HepG2 (cell line): Measurements from ENCODE around the gene TMEM258. TPM values are rescaled to one million over a fixed set of nuclear protein-coding genes. Genes with fewer than 3 reads are reported as not detected.

Source experiments
- ARNTL ChIP-seq: sonication (generic); formaldehyde crosslinking; IDR thresholded peaks from 2 replicates; pipeline ENCODE4 v1.4.0; 2020; ENCODE audit warnings: mild to moderate bottlenecking, missing genetic modification reagents
- DDIT3 ChIP-seq: sonication (generic); formaldehyde crosslinking; IDR thresholded peaks from 2 replicates; pipeline ENCODE4 v1.4.0; 2020; ENCODE audit warnings: mild to moderate bottlenecking, missing genetic modification reagents
- DNMT1 ChIP-seq: sonication (generic); formaldehyde crosslinking; IDR thresholded peaks from 2 replicates; pipeline ENCODE4 v1.5.1; 2020; ENCODE audit warnings: mild to moderate bottlenecking, missing genetic modification reagents
- EP300 ChIP-seq, 3 experiments: sonication (generic) in 1 of 3; formaldehyde crosslinking in 1 of 3; IDR thresholded peaks; 2 replicates each; pipeline versions ENCODE4 v1.5.1 to v1.6.1; 2011 to 2020; ENCODE audit warnings: low read depth in 2 of 3, low read length in 2 of 3, borderline replicate concordance in 1 of 3, improper control_type of control experiment in 1 of 3, mild to moderate bottlenecking in 1 of 3, missing genetic modification reagents in 1 of 3, moderate library complexity in 1 of 3
- IRF2 ChIP-seq: IDR thresholded peaks from 2 replicates; pipeline ENCODE4 v1.6.1; 2018; ENCODE audit warnings: missing genetic modification reagents, missing compliant biosample characterization
- KAT2B ChIP-seq: fragments of 150-350 bp; IDR thresholded peaks from 2 replicates; pipeline ENCODE4 v1.6.1; 2014; ENCODE audit warnings: low read depth, low read length, borderline replicate concordance
- MED1 ChIP-seq: sonication (generic); formaldehyde crosslinking; IDR thresholded peaks from 2 replicates; pipeline ENCODE4 v1.4.0; 2020; ENCODE audit warnings: missing genetic modification reagents
- NFKB2 ChIP-seq: sonication (generic); formaldehyde crosslinking; IDR thresholded peaks from 2 replicates; pipeline ENCODE4 v1.4.0; 2020; ENCODE audit warnings: missing genetic modification reagents, borderline replicate concordance
- NFYC ChIP-seq: IDR thresholded peaks from 2 replicates; pipeline ENCODE4 v1.6.1; 2016; ENCODE audit warnings: missing genetic modification reagents, missing compliant biosample characterization
- PPARG ChIP-seq: conservative IDR thresholded peaks from 2 replicates; pipeline ENCODE4 v1.6.1; 2016; ENCODE audit warnings: missing biosample characterization, missing genetic modification reagents
- SALL1 ChIP-seq: sonication (generic); formaldehyde crosslinking; IDR thresholded peaks from 2 replicates; pipeline ENCODE4 v1.8.0; 2022; ENCODE audit warnings: mild to moderate bottlenecking, missing genetic modification reagents
- SP1 ChIP-seq, 2 experiments: fragments of 450-650 bp in 1 of 2; sonication (generic) in 1 of 2; formaldehyde crosslinking in 1 of 2; IDR thresholded peaks; 2 replicates each; pipeline versions ENCODE4 v1.4.0 to v1.6.1; 2016 to 2020; ENCODE audit warnings: missing genetic modification reagents in 1 of 2
- TEAD3 ChIP-seq: optimal IDR thresholded peaks from 2 replicates; pipeline ENCODE3; 2016; ENCODE audit warnings: borderline replicate concordance
- TFDP2 ChIP-seq: sonication (generic); formaldehyde crosslinking; IDR thresholded peaks from 2 replicates; pipeline ENCODE4 v1.4.0; 2020; ENCODE audit warnings: missing genetic modification reagents
- THAP11 ChIP-seq: IDR thresholded peaks from 2 replicates; pipeline ENCODE4 v1.6.1; 2016; ENCODE audit warnings: missing biosample characterization, missing genetic modification reagents
- ZFP1 ChIP-seq: IDR thresholded peaks from 2 replicates; pipeline ENCODE4 v1.6.1; 2016
- ZNF20 ChIP-seq: sonication (generic); formaldehyde crosslinking; IDR thresholded peaks from 2 replicates; pipeline ENCODE4 v1.4.0; 2020; ENCODE audit warnings: mild to moderate bottlenecking, moderate library complexity, missing genetic modification reagents
- ZNF281 ChIP-seq: sonication (generic); formaldehyde crosslinking; IDR thresholded peaks from 2 replicates; pipeline ENCODE4 v1.4.0; 2020; ENCODE audit warnings: missing genetic modification reagents, borderline replicate concordance
- ZNF282 ChIP-seq: fragments of 450-650 bp; IDR thresholded peaks from 2 replicates; pipeline ENCODE4 v1.6.1; 2018; ENCODE audit not compliant: partially characterized antibody
- ZNF512B ChIP-seq: sonication (generic); formaldehyde crosslinking; IDR thresholded peaks from 2 replicates; pipeline ENCODE4 v1.5.1; 2020; ENCODE audit warnings: missing genetic modification reagents, mild to moderate bottlenecking, borderline replicate concordance
- ZNF784 ChIP-seq: sonication (generic); formaldehyde crosslinking; IDR thresholded peaks from 2 replicates; pipeline ENCODE4 v1.5.1; 2020; ENCODE audit warnings: missing genetic modification reagents, mild to moderate bottlenecking, borderline replicate concordance
- polyA plus RNA-seq, 8 experiments: library from polyadenylated mRNA; depleted of rRNA in 3 of 8; stranded (reverse) in 7 of 8; unstranded in 1 of 8; fragments of >200 nt; fragmentation: Illumina TruSeq in 4 of 8; extraction: Trizol in 4 of 8; gene quantifications; 2 replicates each; pipeline versions ENCODE4 v1.2.1 to v1.2.3, GENCODE V29; 2011 to 2016; ENCODE audit warnings: low read depth in 4 of 8, missing spikeins in 1 of 8, mixed read lengths in 1 of 8; ENCODE audit not compliant: insufficient read depth in 1 of 8
- total RNA-seq, 5 experiments: library from RNA; depleted of rRNA; stranded (reverse); fragments of >200 nt; fragmentation: Illumina TruSeq; extraction: Trizol; gene quantifications; 2 replicates each; pipeline ENCODE4 v1.2.3, GENCODE V29; 2016; ENCODE audit warnings: low read depth in 1 of 5

Gene TMEM258
- total and polyA plus RNA-seq, 2 of the 13 experiments (the other 11 are each of a cell fraction or from before 2014, with no cell fraction given): 175 to 424 TPM

- TF ChIP-seq MED1 (CRISPR knock-in tag): peak; percentile 77
- 0 out of 2 replicates have a peak, but pooled peaks have one; percentile 50 for TF ChIP-seq ZNF20
- TF ChIP-seq ZNF281 (CRISPR knock-in tag): peak; percentile 62; the same call in 1 of the 2 replicates
- TF ChIP-seq NFKB2 (CRISPR knock-in tag): 0 out of 2 replicates have a peak, but pooled peaks have one; percentile 22
- TF ChIP-seq EP300 (IDR thresholded peaks at IDR 0.05; ENCODE audit: low read depth in 2 of 2, low read length in 2 of 2): peak; percentile 58 to 83; a peak in 3 of 4 replicates
- TF ChIP-seq EP300 (CRISPR knock-in tag; IDR thresholded peaks at IDR 0.05; ENCODE audit: borderline replicate concordance): peak; percentile 72; the same call in 1 of the 2 replicates
- no peak for TF ChIP-seq ZNF282
- peak; percentile 20; the same call in 1 of the 2 replicates for TF ChIP-seq NFYC (CRISPR knock-in tag)
- TF ChIP-seq DDIT3 (CRISPR knock-in tag): no peak
- 0 out of 2 replicates have a peak, but pooled peaks have one; percentile 38 for TF ChIP-seq ZNF512B (CRISPR knock-in tag)
- no peak for TF ChIP-seq ARNTL (CRISPR knock-in tag)
- TF ChIP-seq IRF2 (CRISPR knock-in tag): peak; percentile 40; the same call in 1 of the 2 replicates
- TF ChIP-seq DNMT1 (CRISPR knock-in tag): no peak
- TF ChIP-seq TEAD3 (CRISPR knock-in tag): peak; percentile 99
- TF ChIP-seq PPARG: peak; percentile 75
- peak; percentile 41; the same call in 1 of the 2 replicates for TF ChIP-seq TFDP2 (CRISPR knock-in tag)
- TF ChIP-seq SALL1 (CRISPR knock-in tag): peak; percentile 69
- 0 out of 2 replicates have a peak, but pooled peaks have one; percentile 54 for TF ChIP-seq THAP11 (CRISPR knock-in tag)
- no peak for TF ChIP-seq KAT2B
- TF ChIP-seq ZNF784: peak; percentile 58; the same call in 1 of the 2 replicates
- TF ChIP-seq SP1 (IDR thresholded peaks at IDR 0.05): no peak
- TF ChIP-seq SP1 (CRISPR knock-in tag; IDR thresholded peaks at IDR 0.05): peak; percentile 57; the same call in 1 of the 2 replicates
- TF ChIP-seq ZFP1 (CRISPR knock-in tag): 0 out of 2 replicates have a peak, but pooled peaks have one; percentile 32
These were observed 23.1 kb downstream of the TMEM258 start (continued) for GRCh38 chr11:61769169-61769920.
